HG03439 (cell line): Measurements from ENCODE around the gene AKAP13.
"Not testable (repeated sequence)": the region's sequence is repeated elsewhere in the genome, so short reads cannot be mapped to it uniquely, and the experiment has no call there.

ENCODE experiments used
- ATAC-seq: cut with Tn5 transposase; IDR thresholded peaks from one replicate; pipeline ENCODE4 v1.9.1; 2021; ENCODE audit warnings: mild to moderate bottlenecking, moderate library complexity; ENCODE audit not compliant: unreplicated experiment

Gene AKAP13

GRCh38 chr15:85796371-85796770 is 416.0 kb downstream of the AKAP13 start:
- ATAC-seq, result not testable (repeated sequence)
